HG02571 (cell line): Measurements from ENCODE around the gene PPA1.
"Not testable (repeated sequence)": the region's sequence is repeated elsewhere in the genome, so short reads cannot be mapped to it uniquely, and the experiment has no call there.

Experiments
- ATAC-seq: cut with Tn5 transposase; IDR thresholded peaks from one replicate; pipeline ENCODE4 v1.9.1; 2021; ENCODE audit warnings: mild to moderate bottlenecking, moderate library complexity; ENCODE audit not compliant: unreplicated experiment

Gene PPA1

DNA sequence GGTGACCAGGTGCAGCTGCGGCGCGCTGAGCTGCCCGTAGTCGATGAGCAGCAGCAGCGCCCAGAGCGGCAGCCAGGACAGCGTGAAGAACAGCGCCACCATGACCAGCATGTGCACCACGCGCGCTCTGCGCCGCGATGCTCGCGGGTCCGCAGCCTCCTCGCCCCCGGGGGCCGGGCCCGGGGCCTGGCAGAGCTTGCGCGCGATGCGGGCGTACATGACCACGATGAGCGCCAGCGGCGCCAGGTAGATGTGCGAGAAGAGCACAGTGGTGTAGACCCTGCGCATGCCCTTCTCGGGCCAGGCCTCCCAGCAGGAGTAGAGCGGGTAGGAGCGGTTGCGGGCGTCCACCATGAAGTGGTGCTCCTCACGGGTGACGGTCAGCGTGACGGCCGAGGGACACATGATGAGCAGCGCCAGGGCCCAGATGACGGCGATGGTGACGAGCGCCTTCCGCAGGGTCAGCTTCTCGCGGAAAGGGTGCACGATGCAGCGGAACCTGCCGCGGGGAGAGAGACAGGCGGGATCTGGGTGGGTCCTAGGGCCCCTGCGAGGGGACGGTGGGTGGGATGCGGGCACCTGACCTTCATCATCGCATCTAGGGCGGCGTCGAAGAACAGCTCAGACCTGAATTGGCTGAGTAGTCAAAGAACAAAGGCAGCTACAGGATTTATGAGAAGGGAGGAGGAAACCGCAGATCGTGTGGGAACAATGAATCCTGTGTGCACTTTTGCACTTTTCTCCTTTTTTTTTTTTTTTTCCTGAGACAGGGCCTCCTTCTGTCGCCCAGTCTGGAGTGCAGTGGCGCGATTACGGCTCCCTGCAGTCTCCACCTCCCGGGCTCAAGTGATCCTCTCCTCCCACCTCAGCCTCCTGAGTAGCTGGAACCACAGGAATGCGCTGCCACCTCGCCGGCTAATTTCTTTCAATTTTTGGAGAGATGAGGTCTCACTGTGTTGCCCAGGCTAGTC is 22.4 kb upstream of the PPA1 start:
- ATAC-seq = no peak

DNA sequence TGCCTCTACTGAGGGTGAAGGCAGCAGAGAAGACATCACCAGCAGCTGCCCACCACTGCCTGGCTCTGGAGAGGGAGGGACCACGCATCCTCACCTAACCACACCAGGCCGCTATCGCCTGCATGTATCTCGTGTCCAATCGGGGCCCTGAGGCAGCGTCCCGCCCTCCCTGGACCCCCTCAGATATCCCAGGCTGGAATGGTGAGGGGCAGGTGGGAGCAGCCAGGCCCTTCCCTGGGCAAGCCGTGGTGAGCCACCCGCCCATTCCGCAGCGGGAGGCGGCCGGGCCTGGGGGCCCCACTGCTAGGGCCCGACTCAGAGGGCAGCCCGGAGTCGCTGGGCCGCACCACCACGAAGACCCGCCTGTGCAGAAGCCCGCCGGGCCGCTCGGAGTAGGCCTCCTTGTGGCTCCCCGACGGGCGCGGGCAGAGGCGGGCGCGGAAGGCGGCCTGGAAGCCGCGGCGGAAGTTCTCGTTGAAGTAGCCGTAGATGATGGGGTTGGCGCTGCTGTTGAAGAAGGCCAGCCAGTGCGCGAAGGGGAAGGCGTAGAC is 21.6 kb upstream of the PPA1 start:
- no peak for ATAC-seq

DNA sequence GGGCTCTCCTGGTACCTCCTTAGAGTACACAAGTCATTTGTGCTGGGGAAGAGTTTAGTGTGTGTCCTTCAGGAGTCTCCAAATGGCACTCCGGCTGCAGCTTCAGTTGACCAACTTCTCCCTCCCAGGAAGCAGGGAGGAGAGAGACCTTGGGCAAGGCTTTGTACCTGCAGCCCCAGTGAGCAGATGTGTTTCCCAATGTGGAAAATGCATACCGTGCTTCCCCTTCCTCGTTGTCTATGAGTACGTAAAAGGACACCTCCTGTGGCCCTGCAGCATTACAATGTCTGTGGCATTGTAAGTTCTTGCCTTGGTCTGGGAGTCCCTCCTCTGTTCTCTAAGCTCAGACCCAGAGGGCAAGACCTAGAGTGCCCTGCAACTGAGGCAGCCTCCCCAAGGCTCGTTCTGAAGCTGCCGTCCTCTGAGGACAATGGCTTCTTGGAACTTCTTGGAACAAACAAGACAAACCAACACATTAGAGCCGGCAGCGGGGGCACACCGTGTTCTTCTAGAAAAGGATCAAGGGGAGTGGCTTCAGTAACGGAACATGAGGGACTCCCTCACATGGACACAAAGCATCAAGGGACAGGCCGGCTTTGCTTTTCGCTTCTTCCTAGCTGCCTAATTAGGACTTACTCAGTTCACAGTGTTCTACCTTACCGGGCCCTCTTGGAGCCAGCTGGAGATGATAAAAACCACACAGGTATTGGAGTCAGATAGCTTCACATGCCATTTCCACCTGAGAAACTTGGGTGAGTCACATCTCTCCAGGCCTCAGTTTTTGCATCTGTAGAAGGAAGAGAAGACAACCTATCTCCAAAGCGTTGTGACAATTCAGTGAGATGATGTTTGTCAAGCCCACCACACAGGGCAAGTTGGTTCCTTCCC is 20.9 kb upstream of the PPA1 start:
- ATAC-seq = no peak

DNA sequence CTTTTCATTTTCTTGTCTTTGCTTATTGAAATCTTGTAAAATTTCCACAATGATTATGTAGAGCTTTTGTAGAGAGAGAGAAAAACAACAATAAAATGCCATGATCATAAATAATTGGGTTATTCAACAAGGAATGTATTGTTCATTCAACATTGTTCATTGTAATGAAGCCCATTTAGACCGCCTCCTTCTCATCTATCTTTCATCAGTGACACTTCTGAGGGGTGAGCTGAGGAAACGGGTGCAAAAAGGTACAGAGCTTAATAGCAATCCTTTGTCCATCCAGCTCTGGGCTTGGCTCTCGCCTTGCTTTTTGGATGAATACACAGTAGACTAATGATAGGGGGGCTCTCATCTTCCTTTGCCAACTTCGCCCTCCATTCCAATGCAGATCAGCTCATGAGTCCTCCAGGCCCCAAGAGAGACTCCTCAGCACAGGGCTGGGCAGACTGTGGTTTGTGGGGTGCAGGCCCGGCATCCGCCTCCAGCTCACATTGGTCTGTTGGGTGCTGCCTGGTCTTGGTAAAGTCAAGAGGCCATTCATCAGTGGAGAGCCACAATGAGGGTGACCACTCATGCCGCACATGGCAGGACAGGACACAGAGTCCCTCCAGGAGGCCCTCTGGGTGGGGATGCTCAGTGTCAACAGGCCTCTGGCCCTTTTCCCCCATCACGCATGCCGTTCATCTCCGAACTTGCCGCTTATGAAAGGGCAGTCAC is 17.9 kb upstream of the PPA1 start:
- no peak for ATAC-seq

DNA sequence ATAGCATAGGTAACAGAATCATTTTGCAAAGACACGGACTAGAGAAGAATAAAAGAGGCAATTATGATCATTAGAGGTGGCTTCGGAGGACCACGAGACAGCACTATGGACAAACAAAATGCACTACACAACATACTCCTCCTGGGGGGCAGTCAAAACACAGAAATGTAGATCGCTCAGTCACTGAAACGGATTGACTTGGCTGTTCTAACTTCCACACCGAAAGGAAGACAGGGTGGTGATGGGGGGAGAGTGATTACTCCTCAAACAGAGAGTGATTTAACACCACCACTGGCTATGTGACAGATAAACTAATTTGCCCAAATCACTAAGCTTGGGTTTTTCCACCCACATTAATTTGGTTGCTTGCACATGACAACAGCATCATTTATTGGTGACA is 14.1 kb upstream of the PPA1 start:
- ATAC-seq = no peak

DNA sequence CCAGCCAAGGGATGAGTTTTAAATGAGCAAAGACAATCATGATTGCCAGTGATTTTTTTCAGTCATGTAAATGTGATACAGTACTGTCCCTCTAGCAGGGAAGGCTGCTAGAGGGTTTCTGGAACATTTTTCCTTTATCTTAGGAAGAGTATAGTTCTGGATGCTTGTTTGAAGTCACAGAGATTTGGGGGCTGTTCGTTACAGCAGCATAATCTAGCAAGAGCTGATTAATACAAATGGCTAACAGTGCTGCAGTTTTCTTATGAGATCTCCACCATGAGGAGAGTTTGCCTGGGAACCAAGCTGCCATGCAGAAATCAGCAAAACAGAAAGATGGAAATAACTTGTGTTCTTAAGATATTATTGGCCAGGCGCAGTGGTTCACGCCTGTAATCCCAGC is 7.9 kb upstream of the PPA1 start:
- no peak for ATAC-seq

DNA sequence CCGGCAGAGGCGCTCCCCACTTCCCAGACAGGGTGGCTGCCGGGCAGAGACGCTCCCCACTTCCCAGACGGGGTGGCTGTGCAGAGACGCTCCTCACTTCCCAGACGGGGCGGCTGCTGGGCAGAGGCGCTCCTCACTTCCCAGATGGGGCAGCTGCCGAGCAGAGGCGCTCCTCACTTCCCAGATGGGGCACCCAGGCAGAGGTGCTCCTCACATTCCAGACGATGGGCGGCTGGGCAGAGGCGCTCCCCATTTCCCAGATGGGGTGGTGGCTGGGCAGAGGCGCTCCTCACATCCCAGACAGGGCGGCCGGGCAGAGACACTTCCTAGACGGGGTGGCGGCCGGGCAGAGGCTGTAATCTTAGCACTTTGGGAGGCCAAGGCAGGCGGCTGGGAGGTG is 6.8 kb upstream of the PPA1 start:
- not testable (repeated sequence) for ATAC-seq

DNA sequence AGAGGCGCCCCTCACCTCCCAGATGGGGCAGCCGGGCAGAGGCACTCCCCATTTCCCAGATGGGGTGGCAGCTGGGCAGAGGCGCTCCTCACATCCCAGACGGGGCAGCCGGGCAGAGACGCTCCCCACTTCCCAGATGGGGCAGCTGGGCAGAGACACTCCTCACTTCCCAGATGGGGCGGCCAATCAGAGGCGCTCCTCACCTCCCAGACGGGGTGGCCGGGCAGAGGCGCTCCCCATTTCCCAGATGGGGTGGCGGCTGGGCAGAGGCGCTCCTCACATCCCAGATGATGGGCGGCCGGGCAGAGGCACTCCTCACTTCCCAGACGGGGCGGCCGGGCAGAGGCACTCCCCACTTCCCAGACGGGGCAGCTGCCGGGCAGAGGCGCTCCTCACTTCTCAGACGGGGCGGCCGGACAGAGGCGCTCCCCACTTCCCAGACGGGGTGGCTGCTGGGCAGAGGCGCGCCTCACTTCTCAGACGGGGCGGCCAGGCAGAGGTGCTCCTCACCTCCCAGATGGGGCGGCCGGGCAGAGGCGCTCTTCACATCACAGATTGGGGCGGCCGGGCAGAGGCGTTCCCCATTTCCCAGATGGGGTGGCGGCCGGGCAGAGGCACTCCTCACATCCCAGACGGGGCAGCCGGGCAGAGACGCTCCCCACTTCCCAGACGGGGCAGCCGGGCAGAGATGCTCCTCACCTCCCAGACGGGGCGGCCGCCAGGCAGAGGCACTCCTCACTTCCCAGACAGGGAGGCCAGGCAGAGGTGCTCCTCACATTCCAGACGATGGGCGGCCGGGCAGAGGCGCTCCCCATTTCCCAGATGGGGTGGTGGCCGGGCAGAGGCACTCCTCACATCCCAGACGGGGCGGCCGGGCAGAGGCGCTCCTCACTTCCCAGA is 6.1 kb upstream of the PPA1 start:
- ATAC-seq = not testable (repeated sequence)

DNA sequence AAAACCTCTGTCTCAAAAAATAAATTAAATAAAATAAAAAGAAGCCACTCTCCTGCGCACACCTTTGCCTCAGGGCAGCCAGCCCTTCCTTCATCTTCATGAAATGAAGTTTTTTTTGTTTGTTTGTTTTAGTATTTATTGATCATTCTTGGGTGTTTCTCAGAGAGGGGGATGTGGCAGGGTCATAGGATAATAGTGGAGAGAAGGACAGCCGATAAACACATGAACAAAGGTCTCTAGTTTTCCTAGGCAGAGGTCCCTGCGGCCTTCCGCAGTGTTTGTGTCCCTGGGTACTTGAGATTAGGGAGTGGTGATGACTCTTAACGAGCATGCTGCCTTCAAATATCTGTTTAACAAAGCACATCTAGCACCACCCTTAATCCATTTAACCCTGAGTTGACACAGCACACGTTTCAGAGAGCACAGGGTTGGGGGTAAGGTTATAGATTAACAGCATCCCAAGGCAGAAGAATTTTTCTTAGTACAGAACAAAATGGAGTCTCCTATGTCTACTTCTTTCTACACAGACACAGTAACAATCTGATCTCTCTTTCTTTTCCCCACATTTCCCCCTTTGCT is 4.8 kb upstream of the PPA1 start:
- ATAC-seq = not testable (repeated sequence)

DNA sequence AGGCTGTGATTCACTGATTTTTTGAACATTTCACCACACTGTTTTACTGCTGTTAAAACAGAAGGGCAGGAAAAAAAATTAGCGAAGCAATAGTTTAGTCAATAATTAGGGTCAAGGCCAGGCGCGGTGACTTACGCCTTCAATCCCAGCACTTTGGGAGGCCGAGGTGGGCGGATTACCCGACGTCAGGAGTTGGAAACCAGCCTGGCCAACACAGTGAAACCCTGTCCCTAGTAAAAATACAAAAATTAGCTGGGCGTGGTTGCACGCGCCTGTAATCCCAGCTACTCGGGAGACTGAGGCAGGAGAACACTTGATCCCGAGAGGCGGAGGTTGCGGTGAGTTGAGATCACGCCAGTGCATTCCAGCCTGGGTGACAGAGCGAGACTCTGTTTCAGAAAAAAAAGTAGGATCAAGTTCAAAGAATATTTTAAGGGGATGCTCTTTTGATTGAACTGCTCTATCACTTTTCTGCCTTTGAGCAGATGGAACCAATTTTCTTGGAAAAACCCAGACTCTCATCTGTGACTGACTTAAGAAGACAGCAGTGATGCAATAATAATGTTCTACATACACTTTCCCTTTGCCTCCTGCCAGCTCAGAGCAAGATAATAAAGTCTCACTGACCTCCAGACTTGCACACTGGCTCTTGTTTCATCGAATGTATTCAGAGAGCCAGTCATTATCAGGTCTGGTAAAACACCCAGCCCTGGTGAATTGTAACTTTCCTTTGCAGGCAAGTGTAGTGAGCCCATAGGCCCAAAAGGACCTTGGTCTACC is 1.6 kb upstream of the PPA1 start:
- no peak for ATAC-seq

DNA sequence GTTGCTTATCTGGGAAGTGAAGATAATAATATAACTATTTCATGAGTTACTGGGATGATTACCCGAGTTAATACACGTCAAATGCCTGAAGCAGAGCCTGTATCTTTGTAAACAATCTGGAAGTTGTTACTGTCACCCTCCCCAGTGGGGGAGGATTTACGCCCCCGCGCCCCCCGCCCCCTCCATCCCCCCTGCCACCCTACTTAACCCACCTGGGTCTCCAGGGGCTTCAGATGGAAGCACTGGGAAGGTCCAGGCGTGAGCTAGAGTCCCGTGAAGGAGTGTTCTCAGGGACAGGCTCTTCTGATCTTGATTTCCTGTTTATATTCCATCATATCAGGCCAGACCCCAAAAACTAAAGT is 691 bp upstream of the PPA1 start:
- no peak for ATAC-seq

DNA sequence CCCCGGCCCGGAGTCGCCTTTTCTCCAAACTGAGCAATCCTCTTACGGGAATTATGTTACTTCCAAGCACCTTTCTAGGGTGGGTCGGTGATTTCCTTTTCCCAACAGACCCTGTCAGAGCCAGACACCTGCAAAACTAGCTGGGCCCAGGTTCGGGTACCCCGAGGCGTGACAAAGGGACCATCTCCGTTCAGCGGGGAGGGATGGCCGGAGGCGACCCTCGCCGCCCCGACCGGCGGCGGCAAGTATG is 445 bp downstream of the PPA1 start:
- ATAC-seq = no peak

DNA sequence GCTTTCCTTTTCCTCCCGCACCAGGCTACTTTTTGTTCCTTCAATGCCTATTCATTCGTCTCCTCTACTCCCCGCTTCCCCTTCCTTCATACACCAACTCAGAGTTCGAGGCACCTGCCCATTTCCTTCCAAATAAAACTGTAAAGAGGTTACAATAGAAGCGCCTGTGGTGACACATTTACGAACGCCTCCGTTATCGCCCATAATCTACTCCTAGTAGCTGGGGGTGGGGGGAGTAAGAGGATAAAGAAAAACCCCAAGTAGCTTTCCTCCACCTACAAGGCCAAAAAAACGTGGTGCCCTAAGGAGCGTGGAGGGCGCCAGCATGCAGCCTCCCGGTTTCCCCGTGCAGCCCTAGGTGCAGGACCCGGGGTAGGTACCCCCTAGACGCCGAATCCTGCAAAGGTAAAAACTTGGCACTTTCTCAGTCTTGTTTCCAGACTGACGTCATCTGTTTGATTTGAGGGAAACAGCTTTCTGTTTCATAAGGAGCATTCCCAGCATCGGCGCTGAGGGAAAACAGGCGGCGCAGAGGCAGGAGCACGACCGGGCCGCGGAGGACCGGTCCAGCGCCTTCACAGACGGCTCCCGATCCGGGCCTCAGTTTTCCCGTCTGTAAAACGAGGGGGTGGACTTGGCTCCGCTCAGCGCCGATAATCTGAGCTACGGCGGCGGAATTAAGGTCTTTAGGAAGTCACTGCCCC is 922 bp downstream of the PPA1 start:
- no peak for ATAC-seq

DNA sequence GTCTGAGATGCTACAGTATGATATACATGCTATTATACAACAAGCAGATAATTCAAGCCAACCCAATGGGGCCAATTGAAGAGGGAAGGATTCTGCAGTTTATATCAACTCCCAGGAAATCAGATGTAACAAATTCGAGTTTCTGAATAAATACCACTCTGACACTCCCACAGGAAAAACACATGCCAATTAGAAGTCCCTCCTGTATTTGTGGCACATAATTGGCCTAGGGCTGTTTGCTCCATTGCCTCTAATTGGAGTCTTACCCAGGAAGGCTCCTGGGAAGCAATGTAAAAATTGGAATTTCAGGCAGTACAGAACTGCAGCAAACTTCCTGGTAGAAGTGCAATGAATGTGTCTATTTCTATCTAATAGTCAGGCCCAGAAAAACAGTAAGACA is 4.7 kb downstream of the PPA1 start:
- no peak for ATAC-seq

DNA sequence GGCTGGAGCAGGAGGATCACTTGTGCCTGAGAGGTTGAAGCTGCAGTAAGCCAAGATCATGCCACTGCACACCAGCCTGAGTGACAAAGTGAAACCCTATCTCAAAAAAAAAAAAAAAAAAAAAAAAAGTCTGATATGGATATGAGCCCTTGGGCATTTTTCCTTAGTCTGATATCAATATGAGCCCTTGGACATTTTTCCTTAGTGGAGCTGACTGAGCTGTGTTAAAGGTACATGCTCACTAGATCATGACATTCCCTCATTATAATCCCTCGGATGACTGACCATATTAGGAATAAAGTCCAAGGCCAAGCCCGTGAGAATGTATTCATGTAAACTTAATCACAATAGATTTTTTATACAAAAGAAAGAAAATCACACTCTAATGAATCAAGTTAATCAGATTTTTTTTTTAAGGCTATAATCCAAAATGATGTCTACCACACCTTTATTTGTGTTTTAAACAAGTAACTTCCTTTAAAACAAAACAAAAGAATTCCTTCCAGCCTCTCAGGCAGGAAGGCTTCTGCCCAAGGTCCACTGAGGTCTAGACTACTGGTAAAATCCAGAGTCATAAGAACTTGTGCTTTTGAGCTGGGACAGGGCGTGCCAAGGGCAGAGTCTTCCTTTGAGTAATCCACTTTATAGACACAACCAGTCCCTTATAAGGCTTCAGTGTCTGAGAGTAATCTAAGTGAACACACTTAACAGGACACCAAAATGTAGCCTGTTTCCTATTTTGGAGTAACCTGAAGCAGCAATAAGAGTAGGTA is 5.5 kb downstream of the PPA1 start:
- no peak for ATAC-seq

DNA sequence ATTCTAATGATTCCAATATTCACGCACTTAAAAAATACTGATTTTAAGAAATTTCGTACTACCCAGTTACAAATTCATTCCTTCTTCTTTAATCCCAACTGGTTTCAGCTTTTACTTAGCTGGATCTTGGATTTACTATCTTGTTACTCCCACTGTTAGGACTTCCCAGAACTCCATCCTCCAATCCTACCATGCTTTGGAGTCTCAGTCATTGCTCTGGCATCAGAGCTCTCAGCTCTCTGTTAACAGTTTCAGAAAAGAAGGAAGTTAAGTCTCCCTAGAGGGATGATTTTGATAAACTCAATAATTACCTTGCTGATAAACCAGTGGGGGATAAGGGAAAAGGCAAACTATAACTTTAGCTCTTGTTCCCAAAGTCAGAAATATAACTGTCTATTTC is 9.5 kb downstream of the PPA1 start:
- ATAC-seq = no peak

DNA sequence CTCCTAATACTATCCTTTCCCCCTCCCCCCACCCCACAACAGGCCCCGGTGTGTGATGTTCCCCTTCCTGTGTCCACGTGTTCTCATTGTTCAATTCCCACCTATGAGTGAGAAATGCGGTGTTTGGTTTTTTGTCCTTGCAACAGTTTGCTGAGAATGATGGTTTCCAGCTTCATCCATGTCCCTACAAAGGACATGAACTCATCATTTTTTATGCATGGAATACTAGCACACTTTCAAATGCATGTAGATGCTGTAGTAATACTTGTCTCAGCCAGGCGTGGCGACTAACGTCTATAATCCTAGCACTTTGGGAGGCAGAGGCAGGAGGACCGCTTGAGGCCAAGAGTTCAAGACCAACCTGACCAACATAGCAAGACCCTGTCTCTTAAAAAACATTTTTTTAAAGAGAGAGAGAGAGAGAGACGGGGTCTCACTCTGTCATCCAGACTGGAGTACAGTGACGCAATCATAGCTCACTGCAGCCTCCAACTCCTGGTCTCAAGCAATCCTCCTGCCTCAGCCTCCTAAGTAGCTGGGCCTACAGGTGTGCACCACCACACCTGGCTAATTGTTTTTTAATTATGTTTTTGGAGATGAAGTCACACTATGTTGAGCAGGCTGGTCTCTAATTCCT is 10.3 kb downstream of the PPA1 start:
- ATAC-seq = not testable (repeated sequence)
